ENCODE results near the gene KLHDC10. TPM values are rescaled to one million over a fixed set of nuclear protein-coding genes. Genes with fewer than 3 reads are reported as not detected.
"Not testable (repeated sequence)": the region's sequence is repeated elsewhere in the genome, so short reads cannot be mapped to it uniquely, and the experiment has no call there.

Gene KLHDC10
- total RNA-seq, 1 experiment from 2014 or later: 48.0 TPM

DNA sequence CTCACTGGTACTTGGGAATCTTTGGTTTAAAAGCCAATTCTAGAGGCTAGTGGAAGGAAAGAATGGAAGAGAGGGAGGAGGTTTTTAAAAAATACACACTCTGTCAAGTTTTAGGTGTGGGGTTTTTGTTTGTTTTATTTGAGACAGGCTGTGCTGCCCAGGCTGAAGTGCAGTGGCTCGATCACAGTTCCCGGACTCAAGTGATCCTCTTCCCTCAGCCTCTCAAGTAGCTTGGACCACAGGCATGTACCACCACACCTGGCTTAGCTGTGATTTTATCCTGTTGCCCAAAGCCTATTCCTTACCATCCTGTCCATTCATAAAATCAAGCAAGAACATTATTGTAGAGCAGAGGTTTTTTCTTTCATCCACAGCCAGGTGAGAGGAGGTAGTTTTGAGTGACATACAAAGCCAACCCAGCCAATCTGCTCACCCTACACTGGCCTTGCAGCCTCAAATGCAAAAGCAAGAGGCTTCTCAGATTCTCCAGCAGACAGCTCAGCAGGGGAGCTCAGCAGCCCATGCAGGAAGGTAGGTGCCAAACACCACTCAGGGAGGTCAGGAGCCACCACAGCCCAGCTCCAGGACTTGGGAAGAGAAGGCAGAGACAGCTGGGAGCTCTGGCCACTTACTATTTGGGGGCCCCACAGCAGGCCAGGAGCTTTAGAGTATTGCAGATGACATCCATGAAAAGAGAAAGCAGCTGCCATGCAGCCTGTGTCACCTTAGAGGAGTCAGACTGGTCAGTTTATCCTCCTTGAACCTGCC is 69.0 kb downstream of the KLHDC10 start:
- no peak for DNase-seq (ENCODE audit: extremely low read depth, low read depth)

DNA sequence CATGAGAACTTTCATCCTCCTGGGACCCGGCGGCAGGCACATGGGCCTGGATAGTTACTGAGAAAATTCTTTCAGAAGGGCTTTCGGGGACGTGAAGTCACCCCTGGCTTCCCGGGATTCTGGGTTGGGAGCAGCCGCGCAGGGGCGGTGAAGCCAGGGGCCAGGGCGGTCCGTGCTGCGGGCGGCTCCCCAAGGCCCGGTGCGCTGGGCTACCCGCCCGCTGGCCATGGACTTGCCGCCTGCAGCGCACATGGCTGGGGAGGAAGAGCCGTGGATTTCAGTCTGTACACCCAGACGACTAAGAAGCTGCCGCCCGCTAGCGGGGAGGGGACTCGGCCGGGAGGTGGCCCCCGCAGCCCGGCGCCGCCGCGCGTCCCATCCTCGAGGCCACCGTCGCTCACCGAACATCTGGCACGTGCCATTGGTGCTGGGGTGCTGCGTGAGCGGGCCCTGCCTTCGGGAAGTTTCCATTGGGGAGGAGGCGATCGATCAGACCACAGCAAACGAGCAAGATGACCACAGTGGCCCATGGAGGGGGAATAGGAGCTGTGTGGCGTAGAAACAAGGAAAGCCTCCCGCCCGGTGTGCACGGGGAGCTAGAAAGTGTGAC is 70.3 kb downstream of the KLHDC10 start:
- DNase-seq (ENCODE audit: extremely low read depth, low read depth): no peak

DNA sequence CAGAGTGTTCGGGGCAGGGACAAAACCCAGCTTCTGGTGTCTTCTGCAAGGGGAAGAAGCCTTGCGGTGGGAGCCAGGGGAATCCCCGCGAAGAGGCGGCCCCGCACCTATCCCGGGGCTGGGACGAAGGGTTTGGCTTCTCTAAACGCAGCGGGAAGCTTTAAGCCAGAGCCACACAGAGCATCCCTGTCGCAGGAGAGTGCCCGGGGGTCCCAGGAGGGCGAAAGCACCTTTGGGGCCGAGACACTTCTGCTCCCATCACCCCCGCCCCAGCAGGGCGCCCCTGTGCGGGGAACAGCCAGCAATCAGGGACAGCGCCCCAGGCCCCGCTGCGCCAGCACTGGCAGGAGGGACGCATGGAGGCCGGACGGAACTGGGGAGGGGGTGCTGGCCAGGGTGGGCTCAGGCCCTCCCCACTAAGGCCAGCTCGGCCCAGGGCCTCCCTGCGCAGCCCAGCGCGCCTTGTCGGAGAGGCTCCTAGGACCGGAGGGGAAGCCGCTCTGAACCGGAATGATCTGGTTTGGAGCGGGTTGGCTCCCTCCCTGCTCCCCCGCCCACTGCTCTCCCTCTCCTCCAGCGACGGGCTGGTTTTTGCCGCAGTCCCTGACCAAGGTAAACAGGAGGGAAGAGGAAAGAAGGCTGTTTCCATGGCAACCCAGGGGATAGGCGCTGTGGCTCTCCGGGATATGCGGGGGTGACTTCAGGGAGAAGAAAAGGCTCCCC is 71.0 kb downstream of the KLHDC10 start:
- DNase-seq (ENCODE audit: extremely low read depth, low read depth): no peak

DNA sequence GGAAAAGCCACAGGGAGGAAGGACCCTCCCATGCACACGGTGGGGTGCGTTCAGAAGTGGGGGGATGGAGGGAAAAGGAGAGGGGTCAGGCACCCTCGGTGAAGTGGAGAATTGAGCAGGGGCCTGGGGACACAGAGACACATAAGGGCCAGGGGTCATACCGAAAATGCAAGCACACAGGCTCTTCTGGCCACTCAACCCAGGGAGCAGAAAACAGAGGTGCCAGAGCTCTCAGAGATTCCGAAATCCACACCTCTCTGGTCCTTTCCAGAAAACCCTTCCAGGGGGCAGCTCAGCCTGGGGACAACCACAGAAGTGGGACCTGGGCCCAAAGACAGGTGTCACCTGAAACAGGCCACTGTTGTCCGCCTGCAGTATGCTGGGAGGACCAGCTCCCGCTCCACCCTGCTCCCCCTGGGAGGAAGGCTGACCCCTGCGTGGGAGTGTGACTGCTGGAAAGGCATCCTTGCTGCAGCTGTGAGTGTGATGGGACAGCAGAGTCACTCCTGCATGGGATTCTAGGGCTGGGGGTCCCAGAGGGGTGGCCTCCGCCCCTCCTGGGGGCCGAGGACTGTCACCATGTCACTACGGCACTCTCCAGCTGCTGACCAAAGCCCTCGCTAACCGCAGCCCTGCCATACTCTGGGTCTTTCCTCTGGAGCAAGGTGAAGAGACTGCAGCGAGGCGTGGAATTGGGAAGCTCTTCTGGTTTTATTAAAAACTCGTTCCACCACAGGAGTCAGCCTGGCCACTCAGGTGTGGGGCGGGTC is 71.7 kb downstream of the KLHDC10 start:
- no peak for DNase-seq (ENCODE audit: extremely low read depth, low read depth)

DNA sequence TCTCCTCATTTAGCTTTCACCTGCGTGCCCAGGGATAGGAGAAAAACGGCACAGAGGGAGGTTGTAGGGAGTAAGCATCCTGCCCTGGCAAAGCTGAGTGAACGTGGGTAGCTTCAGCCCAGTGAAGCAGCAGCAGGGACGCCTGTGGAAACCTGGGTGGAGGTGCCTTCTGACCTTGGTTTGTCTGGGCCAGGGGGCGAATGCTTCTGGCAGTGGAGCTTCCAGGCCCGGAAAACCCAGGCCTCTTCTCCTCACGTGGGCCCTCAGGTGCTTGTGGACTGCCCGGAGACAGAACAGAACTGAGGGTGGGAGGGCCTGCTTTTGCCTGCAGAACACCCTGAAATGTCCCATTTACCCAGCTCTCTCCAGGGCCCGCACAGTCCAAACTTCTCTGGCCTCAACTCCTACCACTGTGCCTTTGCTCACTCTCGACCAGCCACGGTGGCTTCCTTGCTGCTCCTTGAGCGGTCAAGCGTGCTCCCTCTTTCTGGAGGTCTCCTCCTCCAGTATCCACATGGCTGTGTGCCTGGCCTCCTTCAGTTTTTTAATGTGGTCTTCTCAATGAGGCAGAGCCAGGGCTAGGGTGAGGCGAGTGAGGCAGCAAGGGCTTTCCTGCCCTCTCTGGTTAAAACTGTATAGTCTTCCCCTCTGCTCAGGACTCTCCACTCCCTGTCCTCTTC is 72.5 kb downstream of the KLHDC10 start:
- DNase-seq (ENCODE audit: extremely low read depth, low read depth): no peak

DNA sequence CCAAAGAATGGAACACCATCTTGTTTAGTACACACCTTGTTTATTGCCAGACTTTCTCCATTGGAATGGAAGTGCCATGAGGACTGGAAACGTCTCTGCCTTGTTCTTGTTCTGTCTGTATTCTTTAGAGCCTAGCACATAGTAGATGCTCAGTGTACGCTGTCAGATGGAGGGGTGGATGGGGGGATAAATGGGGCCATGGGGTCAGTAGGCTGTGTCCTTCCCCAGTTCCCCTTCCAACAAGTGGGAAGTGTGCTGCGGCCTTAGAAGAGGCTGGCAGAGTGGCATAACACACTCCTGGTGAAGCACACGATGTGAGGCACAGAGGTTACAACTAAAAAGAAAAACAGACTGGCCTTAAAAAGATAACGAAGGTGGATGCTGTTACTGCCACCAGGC is 73.0 kb downstream of the KLHDC10 start:
- no peak for DNase-seq (ENCODE audit: extremely low read depth, low read depth)

DNA sequence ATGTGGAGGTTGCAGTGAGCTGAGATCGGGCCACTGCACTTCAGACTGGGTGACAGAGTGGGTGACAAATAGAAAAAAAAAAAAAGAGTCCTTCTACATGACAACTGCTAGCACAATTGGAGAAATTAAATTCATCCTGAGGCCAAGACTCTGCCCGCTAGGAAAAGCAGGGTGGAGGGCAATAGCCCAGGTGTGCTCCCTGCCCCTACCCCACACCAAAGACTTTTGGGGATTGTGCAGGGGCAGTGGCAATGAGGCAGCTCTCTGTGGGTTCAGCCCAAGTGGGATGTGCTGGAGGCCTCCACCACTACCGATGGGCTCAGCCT is 73.6 kb downstream of the KLHDC10 start:
- no peak for DNase-seq (ENCODE audit: extremely low read depth, low read depth)

DNA sequence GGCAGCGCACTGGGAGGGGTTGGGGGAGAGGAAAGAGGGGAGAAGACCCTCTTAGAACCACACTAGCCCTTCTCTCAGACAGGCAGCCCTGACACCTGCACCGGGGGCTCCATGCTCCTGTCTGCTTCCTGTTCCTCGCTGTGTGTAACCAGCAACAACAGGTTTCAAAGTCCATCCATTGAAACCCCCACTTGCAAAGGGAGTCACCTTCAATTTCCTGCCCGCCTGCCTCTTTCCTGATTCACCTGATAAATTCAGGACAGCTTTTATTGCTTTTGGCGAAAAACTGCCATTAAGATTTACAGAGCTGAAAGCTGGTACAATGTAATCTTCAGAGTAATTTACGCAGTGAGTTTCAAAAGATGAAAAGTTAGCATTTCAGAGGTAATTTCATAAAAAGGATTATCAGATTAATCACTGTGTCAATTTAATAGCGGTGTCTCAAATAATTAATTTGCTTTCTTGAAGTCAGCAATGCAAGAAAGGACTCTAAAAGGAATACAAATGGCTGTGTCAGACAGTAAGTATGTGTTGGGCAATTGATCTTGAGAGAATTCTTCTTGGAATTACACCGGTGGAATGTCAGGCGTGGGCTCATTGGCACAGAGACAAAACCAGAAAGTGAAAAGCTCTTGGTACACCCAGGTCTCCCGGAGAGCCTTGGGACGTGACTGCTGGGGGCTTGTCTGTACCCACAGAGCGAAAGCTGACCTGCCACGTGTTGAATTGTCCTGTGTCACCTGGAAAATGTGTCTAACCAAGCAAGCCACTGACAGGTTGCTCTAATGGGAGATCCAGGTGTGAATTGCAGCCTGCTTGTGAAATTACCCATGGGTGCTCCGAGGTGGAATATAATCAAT is 74.2 kb downstream of the KLHDC10 start:
- DNase-seq (ENCODE audit: extremely low read depth, low read depth): no peak

DNA sequence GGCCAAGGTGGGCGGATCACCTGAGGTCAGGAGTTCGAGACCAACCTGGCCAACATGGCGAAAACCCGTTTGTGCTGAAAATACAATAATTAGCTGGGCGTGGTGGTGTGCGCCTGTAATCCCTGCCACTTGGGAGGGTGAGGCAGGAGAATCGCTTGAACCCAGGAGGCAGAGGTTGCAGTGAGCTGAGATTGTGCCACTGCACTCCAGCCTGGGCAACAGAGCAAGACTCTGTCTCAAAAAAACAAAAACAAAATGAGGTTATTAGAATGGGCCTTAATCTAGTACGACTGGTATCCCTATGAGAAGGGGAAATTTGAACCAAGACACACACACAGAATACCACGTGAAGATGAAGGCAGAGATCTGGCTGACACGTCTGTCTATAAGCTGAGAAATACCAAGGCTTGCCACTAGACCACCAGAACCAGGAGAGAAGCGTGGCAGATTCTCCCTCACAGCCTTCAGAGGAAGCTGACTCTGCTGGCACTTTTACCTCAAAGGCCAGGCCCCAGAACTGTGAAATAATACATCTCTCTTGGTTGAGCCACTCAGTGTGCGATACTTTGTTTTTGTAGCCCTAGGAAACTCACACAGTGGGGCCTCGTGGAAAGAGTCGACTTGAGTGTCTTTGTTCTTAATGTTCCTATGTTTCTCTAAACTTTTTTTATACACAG is 75.2 kb downstream of the KLHDC10 start:
- no peak for DNase-seq (ENCODE audit: extremely low read depth, low read depth)

DNA sequence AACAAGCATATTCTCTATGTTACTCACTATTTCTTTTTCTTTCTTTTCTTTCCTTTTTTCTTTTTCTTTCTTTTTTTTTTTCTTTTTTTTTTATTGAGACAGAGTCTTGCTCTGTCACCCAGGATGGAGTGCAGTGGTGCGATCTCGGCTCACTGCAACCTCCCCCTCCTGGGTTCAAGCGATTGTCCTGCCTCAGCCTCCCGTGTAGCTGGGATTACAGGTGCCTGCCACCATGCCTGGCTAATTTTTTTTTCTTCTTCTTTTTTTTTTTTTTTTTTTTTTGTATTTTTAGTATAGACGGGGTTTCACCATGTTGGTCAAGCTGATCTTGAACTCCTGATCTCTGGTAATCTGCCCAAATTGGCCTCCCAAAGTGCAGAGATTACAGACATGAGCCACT is 75.8 kb downstream of the KLHDC10 start:
- not testable (repeated sequence) for DNase-seq (ENCODE audit: extremely low read depth, low read depth)

DNA sequence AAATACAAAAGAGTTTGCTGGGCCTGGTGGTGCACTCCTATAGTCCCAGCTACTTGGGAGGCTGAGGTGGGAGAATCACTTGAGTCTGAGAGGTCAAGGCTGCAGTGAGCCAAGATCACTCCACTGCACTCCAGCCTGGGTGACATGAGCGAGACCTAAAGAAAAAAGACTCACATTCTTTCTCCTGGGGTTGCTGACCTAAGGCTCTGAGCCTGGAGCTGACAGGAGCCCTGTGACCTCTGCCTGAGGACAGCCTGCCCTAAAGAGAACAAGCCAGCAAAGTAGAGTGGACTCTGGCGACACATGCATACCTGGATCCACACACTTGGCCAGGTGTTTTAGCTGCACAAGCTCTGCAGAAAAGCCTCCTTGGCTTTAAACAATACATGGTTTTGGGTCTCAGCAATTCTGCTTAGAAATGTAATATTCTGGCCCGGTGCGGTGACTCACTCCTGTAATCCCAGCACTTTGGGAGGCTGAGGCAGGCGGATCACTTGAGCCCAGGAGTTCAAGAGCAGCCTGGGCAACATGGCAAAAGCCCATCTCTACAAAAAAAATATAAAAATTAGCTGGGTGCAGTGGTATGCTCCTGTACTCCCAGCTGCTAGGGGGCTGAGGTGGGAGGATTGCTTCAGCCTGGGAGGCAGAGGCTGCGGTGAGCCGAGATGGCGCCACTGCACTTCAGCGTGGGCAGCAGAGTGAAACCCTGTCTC is 76.5 kb downstream of the KLHDC10 start:
- DNase-seq (ENCODE audit: extremely low read depth, low read depth): no peak

DNA sequence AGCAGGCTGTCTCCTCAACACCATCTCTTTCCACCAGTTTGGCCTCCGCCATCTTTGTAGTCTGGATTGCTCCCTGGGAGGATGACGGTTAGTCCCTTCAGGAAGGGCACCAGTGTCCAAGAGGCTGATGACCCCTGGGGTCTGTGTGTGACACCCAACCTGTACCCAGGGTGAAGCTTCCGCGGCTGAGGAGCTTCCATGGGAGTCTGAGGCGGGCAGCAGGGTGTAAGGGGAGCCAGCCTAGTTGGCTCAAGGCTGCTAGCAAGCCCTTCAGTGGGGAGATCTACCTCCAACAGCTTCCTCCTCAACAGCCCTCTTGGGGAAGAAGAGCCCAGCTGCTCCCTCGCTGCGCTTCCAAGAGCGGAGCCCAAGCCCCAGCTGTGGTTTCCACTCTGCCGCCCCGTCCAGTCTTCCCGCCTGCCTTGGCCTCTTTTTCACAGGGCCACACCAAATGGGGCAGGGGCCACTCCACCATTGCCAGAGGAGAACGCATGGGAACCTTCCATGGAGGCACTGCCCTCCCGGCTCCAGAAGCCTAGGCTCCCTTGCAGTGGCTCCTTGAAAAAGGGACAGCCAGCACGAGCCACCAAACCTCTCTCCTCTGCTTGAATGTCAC is 77.5 kb downstream of the KLHDC10 start:
- no peak for DNase-seq (ENCODE audit: extremely low read depth, low read depth)

DNA sequence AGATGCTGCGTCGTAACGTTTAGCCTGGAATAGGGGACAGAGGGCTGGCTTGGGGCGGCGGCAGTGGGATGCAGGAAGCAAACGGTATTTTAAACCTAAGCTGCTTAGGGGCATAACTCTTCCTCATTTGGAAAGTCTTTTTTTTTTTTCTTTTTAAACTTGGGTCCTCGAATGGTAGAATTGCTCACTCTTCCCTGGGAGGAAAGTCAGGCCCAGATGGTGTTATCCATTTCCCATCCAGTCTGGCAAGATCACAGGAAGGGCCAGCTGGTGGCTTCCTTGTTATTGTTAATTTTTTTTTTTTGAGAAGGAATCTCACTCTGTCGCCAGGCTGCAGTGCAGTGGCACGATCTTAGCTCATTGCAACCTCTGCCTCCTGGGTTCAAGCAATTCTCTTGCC is 78.2 kb downstream of the KLHDC10 start:
- no peak for DNase-seq (ENCODE audit: extremely low read depth, low read depth)

DNA sequence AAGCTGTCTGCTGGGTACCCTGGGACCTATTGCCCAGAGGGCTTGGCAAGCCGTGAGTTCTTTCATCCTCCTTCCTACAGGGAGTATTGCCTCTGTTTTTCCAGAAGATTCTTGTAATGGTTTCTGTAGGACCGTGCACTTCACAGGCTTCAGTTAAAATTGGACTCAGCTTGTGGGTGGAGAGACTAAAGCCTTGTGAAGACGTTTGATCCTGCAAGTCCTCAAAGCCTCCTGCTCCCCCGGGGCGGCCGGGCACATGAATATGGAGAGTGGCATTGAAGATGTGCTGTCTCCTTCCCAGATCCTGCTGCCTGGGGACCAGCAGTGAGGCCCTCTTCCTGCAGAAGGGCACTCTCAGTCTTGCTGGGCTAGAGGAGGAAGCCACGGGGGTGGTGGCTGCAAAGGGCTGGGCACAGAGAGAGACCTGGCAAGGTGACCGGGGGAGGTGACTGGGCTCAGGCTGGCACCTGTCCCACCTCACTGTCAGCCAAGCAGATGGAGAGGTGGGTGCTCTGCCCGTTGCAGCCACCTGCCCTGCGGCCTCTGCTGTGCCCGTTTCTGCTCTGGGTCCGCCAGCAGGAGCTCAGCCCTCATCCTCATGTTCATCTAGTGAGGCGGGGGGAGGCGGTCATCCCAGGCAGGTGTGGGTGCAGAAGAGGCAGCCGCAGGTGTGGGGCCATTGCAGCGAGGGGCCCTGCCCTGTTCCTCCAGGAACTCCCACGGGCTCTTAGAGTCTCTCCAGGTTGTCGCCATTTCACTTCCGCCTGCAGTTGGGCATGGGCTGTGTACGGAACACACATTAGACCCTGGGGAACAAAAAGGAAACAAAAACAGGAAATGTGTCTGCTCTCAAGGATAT is 79.2 kb downstream of the KLHDC10 start:
- no peak for DNase-seq (ENCODE audit: extremely low read depth, low read depth)

DNA sequence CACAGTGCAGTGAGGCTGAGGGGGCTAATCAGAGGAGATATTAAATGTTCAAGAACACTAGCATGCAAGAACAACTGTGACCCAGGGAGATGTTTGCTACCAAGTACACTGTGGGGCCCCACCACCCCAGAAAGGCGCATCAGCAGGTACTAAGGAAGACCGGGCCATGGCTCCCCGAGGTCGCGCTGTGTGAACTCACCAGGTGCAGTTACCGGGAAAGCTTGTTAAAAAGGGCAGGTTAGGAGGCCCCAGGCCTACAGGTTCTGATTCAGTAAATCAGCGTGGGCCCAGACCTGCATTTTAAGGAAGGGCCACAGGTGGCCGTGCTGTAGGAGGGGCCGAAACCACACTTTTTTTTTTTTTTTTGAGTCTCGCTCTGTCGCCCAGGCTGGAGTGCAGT is 80.3 kb downstream of the KLHDC10 start:
- DNase-seq (ENCODE audit: extremely low read depth, low read depth): no peak

DNA sequence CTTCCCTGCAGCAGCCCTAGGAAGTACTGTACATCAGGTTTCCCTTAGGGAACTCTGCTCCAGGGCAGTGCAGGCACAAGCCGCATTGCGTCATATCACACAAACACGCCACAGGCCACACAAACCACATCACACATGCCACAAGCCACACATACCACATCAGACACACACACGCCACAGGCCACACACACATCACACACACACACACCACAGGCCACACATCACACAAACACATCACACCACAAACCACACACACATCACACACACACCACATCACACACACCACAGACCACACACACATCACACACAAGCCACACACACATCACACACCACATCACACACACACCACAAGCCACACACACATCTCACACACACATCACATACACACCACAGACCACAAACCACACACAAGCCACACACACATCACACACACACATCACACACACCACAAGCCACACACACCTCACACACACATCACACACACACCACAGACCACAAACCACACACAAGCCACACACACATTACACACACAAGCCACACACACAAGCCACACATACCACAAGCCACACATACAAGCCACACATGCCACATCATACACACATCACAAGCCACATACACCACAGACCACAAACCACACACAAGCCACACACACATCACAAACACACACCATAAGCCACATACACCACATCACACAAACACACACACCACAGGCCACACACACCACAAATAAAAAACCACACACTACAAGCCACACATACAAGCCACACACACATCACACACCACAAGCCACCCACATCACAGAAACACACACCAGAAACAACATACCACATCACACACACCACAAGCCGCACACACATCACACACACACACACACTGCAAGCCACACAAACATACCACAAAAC is 81.5 kb downstream of the KLHDC10 start:
- peak; percentile 18 for DNase-seq (ENCODE audit: extremely low read depth, low read depth)
